ENCODE data around the gene BPNT1. TPM values are rescaled to one million over a fixed set of nuclear protein-coding genes. Genes with fewer than 3 reads are reported as not detected.

The BPNT1 gene
- total and polyA plus RNA-seq, 2 of the 13 experiments (the other 11 are each of a cell fraction or from before 2014, with no cell fraction given) = 35.2 to 43.9 TPM

GRCh38 chr1:220094016-220094911 lies 4.7 kb upstream of the BPNT1 start, which contains the start of gene IARS2 (continued):
- peak; percentile 64; the same call in 1 of the 2 replicates for TF ChIP-seq ZNF704 (CRISPR knock-in tag; IDR thresholded peaks at IDR 0.05; ENCODE audit: borderline replicate concordance)
- no peak for TF ChIP-seq JUN (CRISPR knock-in tag; IDR thresholded peaks at IDR 0.05)
- TF ChIP-seq ZNF777 (CRISPR knock-in tag; IDR thresholded peaks at IDR 0.05) = 0 out of 2 replicates have a peak, but pooled peaks have one; percentile 44
- no peak for TF ChIP-seq ZNF260 (CRISPR knock-in tag; IDR thresholded peaks at IDR 0.05; ENCODE audit: borderline replicate concordance, low read depth)
- TF ChIP-seq PHF20 (CRISPR knock-in tag; IDR thresholded peaks at IDR 0.05) = peak; percentile 60
- TF ChIP-seq CENPX (CRISPR knock-in tag; IDR thresholded peaks at IDR 0.05) = no peak
- TF ChIP-seq ZNF292 (CRISPR knock-in tag; IDR thresholded peaks at IDR 0.05; ENCODE audit: borderline replicate concordance, low read depth) = no peak
- TF ChIP-seq ZNF234 (CRISPR knock-in tag; conservative IDR thresholded peaks at IDR 0.05) = peak; percentile 31; the same call in 1 of the 2 replicates
- TF ChIP-seq YEATS4 (CRISPR knock-in tag; IDR thresholded peaks at IDR 0.05; ENCODE audit: borderline replicate concordance) = peak; percentile 69; the same call in 1 of the 2 replicates
- TF ChIP-seq RFXAP (CRISPR knock-in tag; IDR thresholded peaks at IDR 0.05; ENCODE audit: borderline replicate concordance) = peak; percentile 44; the same call in 1 of the 2 replicates
- TF ChIP-seq ASH2L (IDR thresholded peaks at IDR 0.05; ENCODE audit: insufficient read length, low read depth, low read length) = peak; percentile 92
- TF ChIP-seq ZNF350 (CRISPR knock-in tag; IDR thresholded peaks at IDR 0.05; ENCODE audit: borderline replicate concordance, low read depth) = no peak; the same call in 1 of the 2 replicates
- peak; percentile 79; the same call in 1 of the 2 replicates for TF ChIP-seq ZNF274 (CRISPR knock-in tag; IDR thresholded peaks at IDR 0.05)
- no peak for TF ChIP-seq ZFP41 (CRISPR knock-in tag; IDR thresholded peaks at IDR 0.05; ENCODE audit: borderline replicate concordance)
- TF ChIP-seq MED1 (CRISPR knock-in tag; IDR thresholded peaks at IDR 0.05) = peak; percentile 62
- no peak for TF ChIP-seq HOXA7 (CRISPR knock-in tag; IDR thresholded peaks at IDR 0.05)
- 0 out of 2 replicates have a peak, but pooled peaks have one; percentile 36 for TF ChIP-seq NR2C2 (CRISPR knock-in tag; IDR thresholded peaks at IDR 0.05; ENCODE audit: borderline replicate concordance)
- TF ChIP-seq GRHL1 (CRISPR knock-in tag; conservative IDR thresholded peaks at IDR 0.05) = no peak
- TF ChIP-seq KDM3A (CRISPR knock-in tag; IDR thresholded peaks at IDR 0.05; ENCODE audit: low read depth) = no peak; the same call in 1 of the 2 replicates
- TF ChIP-seq ZBTB26 (CRISPR knock-in tag; IDR thresholded peaks at IDR 0.05; ENCODE audit: borderline replicate concordance) = no peak
- peak; percentile 67; the same call in 1 of the 2 replicates for TF ChIP-seq MXD1 (CRISPR knock-in tag; IDR thresholded peaks at IDR 0.05)
- TF ChIP-seq ZSCAN21 (CRISPR knock-in tag; IDR thresholded peaks at IDR 0.05; ENCODE audit: borderline replicate concordance) = peak; percentile 68; the same call in 1 of the 2 replicates
- TF ChIP-seq TARDBP (CRISPR knock-in tag; IDR thresholded peaks at IDR 0.05) = peak; percentile 42; the same call in 1 of the 2 replicates
- peak; percentile 71 for TF ChIP-seq KLF12 (CRISPR knock-in tag; IDR thresholded peaks at IDR 0.05; ENCODE audit: borderline replicate concordance)

All from HepG2 (cell line).